Nephron (organoid): ENCODE results near the gene TRMU.

Source experiments
- H3K27ac Mint-ChIP-seq, 3 experiments: 2 replicates each; pipeline ENCODE4 v1.8.0; 2020; ENCODE audit warnings: mixed read lengths in 3 of 3, mild to moderate bottlenecking in 2 of 3, moderate library complexity in 1 of 3
- H3K27me3 Mint-ChIP-seq: 2 replicates; pipeline ENCODE4 v1.8.0; 2021; ENCODE audit warnings: low read depth, mild to moderate bottlenecking, moderate library complexity, mixed read lengths
- H3K36me3 Mint-ChIP-seq: 2 replicates; pipeline ENCODE4 v1.8.0; 2020; ENCODE audit warnings: low read depth, mixed read lengths
- H3K4me1 Mint-ChIP-seq: 2 replicates; pipeline ENCODE4 v1.8.0; 2020; ENCODE audit warnings: mixed read lengths
- H3K4me3 Mint-ChIP-seq, 3 experiments: 2 replicates each; pipeline ENCODE4 v1.8.0; 2020; ENCODE audit warnings: mild to moderate bottlenecking in 3 of 3, mixed read lengths in 3 of 3, moderate library complexity in 2 of 3
- H3K9me3 Mint-ChIP-seq: 2 replicates; pipeline ENCODE4 v1.8.0; 2020; ENCODE audit warnings: mixed read lengths
- CTCF ChIP-seq, 3 experiments: fragments of 200-600 bp; sonication (generic); IDR thresholded peaks; one replicate each; pipeline ENCODE4 v1.5.0; 2021; ENCODE audit warnings: antibody characterized with exemption in 3 of 3; ENCODE audit not compliant: unreplicated experiment in 3 of 3

TRMU gene

GRCh38 chr22:46380581-46380980 is 45.1 kb downstream of the TRMU start:
- no peak for TF ChIP-seq CTCF (IDR thresholded peaks at IDR 0.05; ENCODE audit: unreplicated experiment in 3 of 3)
- Mint-ChIP-seq H3K27me3 (peaks cover 17% of the 10 kb centered on the region), H3K9me3 (peaks cover 6% of the 10 kb centered on the region), H3K27ac (peak overlapping the region in 2 of 3 experiments; percentile 88), H3K36me3 (peaks cover 19% of the 10 kb centered on the region), H3K4me1 (peaks cover 29% of the 10 kb centered on the region), H3K4me3 (no peak overlapping the region)

- H3K27me3 Mint-ChIP-seq: peaks cover 17% of the 10 kb centered on the region
- no peak for TF ChIP-seq CTCF (IDR thresholded peaks at IDR 0.05; ENCODE audit: unreplicated experiment in 3 of 3)
- no peak overlapping the region for H3K4me3 Mint-ChIP-seq
- H3K36me3 Mint-ChIP-seq: peaks cover 14% of the 10 kb centered on the region
- H3K9me3 Mint-ChIP-seq: peaks cover under 1% of the 10 kb centered on the region
- no peak overlapping the region for H3K27ac Mint-ChIP-seq
- H3K4me1 Mint-ChIP-seq: peaks cover 29% of the 10 kb centered on the region
These were observed 45.6 kb downstream of the TRMU start for GRCh38 chr22:46381142-46381541.

- H3K27ac Mint-ChIP-seq: no peak overlapping the region
- TF ChIP-seq CTCF (IDR thresholded peaks at IDR 0.05; ENCODE audit: unreplicated experiment in 3 of 3): no peak
- H3K9me3 Mint-ChIP-seq: no peaks in the 10 kb centered on the region
- no peak overlapping the region for H3K4me3 Mint-ChIP-seq
- H3K36me3 Mint-ChIP-seq: peaks cover 9% of the 10 kb centered on the region
- H3K4me1 Mint-ChIP-seq: peaks cover 29% of the 10 kb centered on the region
- peaks cover 17% of the 10 kb centered on the region for H3K27me3 Mint-ChIP-seq
These were observed 46.2 kb downstream of the TRMU start for GRCh38 chr22:46381731-46382130.

GRCh38 chr22:46382524-46382923 is 47.0 kb downstream of the TRMU start:
- H3K27ac Mint-ChIP-seq: no peak overlapping the region
- H3K36me3 Mint-ChIP-seq: peaks cover 1% of the 10 kb centered on the region
- H3K4me3 Mint-ChIP-seq: no peak overlapping the region
- H3K9me3 Mint-ChIP-seq: no peaks in the 10 kb centered on the region
- peaks cover 17% of the 10 kb centered on the region for H3K27me3 Mint-ChIP-seq
- peaks cover 22% of the 10 kb centered on the region for H3K4me1 Mint-ChIP-seq
- no peak for TF ChIP-seq CTCF (IDR thresholded peaks at IDR 0.05; ENCODE audit: unreplicated experiment in 3 of 3)

GRCh38 chr22:46386312-46386711 is 50.8 kb downstream of the TRMU start:
- Mint-ChIP-seq H3K9me3 (no peaks in the 10 kb centered on the region), H3K27ac (no peak overlapping the region), H3K27me3 (peaks cover 7% of the 10 kb centered on the region), H3K4me1 (peaks cover 4% of the 10 kb centered on the region), H3K4me3 (no peak overlapping the region), H3K36me3 (no peaks in the 10 kb centered on the region)
- TF ChIP-seq CTCF (IDR thresholded peaks at IDR 0.05; ENCODE audit: unreplicated experiment in 3 of 3): no peak

GRCh38 chr22:46387748-46388147 is 52.2 kb downstream of the TRMU start:
- Mint-ChIP-seq H3K4me1 (peaks cover 4% of the 10 kb centered on the region), H3K36me3 (no peaks in the 10 kb centered on the region), H3K27ac (no peak overlapping the region), H3K9me3 (no peaks in the 10 kb centered on the region), H3K27me3 (peaks cover 1% of the 10 kb centered on the region), H3K4me3 (no peak overlapping the region)
- TF ChIP-seq CTCF (IDR thresholded peaks at IDR 0.05; ENCODE audit: unreplicated experiment in 3 of 3): no peak
